ENCODE results near the gene CPD.
"Not testable (repeated sequence)": the region's sequence is repeated elsewhere in the genome, so short reads cannot be mapped to it uniquely, and the experiment has no call there.

The CPD gene

DNA sequence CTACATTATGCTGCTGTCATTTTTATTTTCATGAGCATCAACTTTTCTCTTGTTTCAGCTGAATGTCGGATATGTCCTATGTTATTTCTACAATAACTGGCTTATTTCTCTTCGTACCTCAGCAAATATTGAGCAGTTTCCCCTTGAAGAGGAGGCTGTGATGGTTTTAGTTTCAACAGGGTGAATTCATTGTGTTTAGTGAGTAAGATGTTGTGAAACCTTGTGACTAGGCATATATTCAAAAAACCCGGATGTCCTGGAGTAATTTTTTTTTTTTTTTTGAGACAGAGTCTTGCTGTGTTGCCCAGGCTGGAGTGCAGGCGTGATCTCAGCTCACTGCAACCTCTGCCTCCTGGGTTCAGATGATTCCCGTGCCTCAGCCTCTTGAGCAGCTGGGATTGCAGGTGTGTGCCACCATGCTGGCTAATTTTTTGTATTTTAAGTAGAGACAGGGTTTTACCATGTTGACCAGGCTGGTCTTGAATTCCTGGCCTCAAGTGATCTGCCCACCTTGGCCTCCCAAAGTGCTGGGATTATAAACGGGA, 11.1 kb downstream of the CPD start:
- 93% methylated on average over 6 of the region's 6 CpGs for WGBS
- Histone ChIP-seq H3K36me3 (ENCODE audit: insufficient read depth, low read length) (peaks cover 41% of the 10 kb centered on the region), H3K9me3 (ENCODE audit: insufficient read depth, low read depth, low read length) (no peaks in the 10 kb centered on the region), H3K27ac (ENCODE audit: low read depth, low read length) (no peak overlapping the region), H3K9ac (ENCODE audit: low read depth, low read length) (no peak overlapping the region), H3K27me3 (ENCODE audit: insufficient read depth, low read length) (no peaks in the 10 kb centered on the region), H3K4me1 (ENCODE audit: insufficient read depth, low read length) (peaks cover 5% of the 10 kb centered on the region; the same call in 1 of the 2 replicates), H3K4me3 (ENCODE audit: low read length) (no peak overlapping the region)

GRCh38 chr17:30391534-30391933, 12.8 kb downstream of the CPD start:
- Histone ChIP-seq H3K36me3 (ENCODE audit: insufficient read depth, low read length) (peaks cover 24% of the 10 kb centered on the region), H3K9me3 (ENCODE audit: insufficient read depth, low read depth, low read length) (no peaks in the 10 kb centered on the region), H3K4me3 (ENCODE audit: low read length) (no peak overlapping the region), H3K4me1 (ENCODE audit: insufficient read depth, low read length) (peaks cover 5% of the 10 kb centered on the region; the same call in 1 of the 2 replicates), H3K27me3 (ENCODE audit: insufficient read depth, low read length) (no peaks in the 10 kb centered on the region), H3K9ac (ENCODE audit: low read depth, low read length) (no peak overlapping the region), H3K27ac (ENCODE audit: low read depth, low read length) (no peak overlapping the region)
- 85% methylated on average over 2 of the region's 2 CpGs for WGBS

DNA sequence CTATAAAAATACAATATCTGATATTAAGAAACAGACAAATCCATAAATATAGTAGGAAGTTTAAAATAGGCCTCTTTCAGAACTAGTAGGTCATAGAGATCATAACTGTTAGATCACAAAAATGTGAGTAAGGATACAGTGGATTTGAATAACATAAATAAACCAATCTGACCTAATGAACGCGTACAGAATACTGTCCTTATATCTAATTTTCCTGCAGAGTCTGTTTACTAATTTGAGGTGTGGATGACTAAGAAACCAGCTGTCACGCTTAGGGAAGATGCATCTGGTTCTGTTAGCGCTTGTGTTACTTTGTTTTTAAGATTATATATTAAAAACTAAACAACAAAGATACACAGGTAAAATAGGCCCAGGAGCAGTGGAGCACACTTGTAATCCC, 14.8 kb downstream of the CPD start:
- 100% methylated on average over 4 of the region's 4 CpGs for WGBS
- no peak overlapping the region for H3K4me3 ChIP-seq (ENCODE audit: low read length)
- H3K27ac ChIP-seq (ENCODE audit: low read depth, low read length), result no peak overlapping the region
- H3K27me3 ChIP-seq (ENCODE audit: insufficient read depth, low read length), result no peaks in the 10 kb centered on the region
- H3K9me3 ChIP-seq (ENCODE audit: insufficient read depth, low read depth, low read length), result no peaks in the 10 kb centered on the region
- H3K36me3 ChIP-seq (ENCODE audit: insufficient read depth, low read length), result peaks cover 9% of the 10 kb centered on the region
- peaks cover 2% of the 10 kb centered on the region; the same call in 1 of the 2 replicates for H3K4me1 ChIP-seq (ENCODE audit: insufficient read depth, low read length)
- no peak overlapping the region for H3K9ac ChIP-seq (ENCODE audit: low read depth, low read length)

GRCh38 chr17:30393911-30394867, 15.5 kb downstream of the CPD start:
- Histone ChIP-seq H3K36me3 (ENCODE audit: insufficient read depth, low read length) (peaks cover 9% of the 10 kb centered on the region), H3K27me3 (ENCODE audit: insufficient read depth, low read length) (no peaks in the 10 kb centered on the region), H3K4me3 (ENCODE audit: low read length) (no peak overlapping the region), H3K9me3 (ENCODE audit: insufficient read depth, low read depth, low read length) (no peaks in the 10 kb centered on the region), H3K9ac (ENCODE audit: low read depth, low read length) (no peak overlapping the region), H3K4me1 (ENCODE audit: insufficient read depth, low read length) (no peaks in the 10 kb centered on the region), H3K27ac (ENCODE audit: low read depth, low read length) (no peak overlapping the region)
- 82% methylated on average over 5 of the region's 6 CpGs for WGBS

GRCh38 chr17:30395398-30396022, 16.8 kb downstream of the CPD start:
- no peak overlapping the region for H3K4me3 ChIP-seq (ENCODE audit: low read length)
- H3K9ac ChIP-seq (ENCODE audit: low read depth, low read length), result no peak overlapping the region
- no peaks in the 10 kb centered on the region for H3K9me3 ChIP-seq (ENCODE audit: insufficient read depth, low read depth, low read length)
- H3K27ac ChIP-seq (ENCODE audit: low read depth, low read length), result no peak overlapping the region
- no peaks in the 10 kb centered on the region for H3K4me1 ChIP-seq (ENCODE audit: insufficient read depth, low read length)
- peaks cover 9% of the 10 kb centered on the region for H3K36me3 ChIP-seq (ENCODE audit: insufficient read depth, low read length)
- H3K27me3 ChIP-seq (ENCODE audit: insufficient read depth, low read length), result no peaks in the 10 kb centered on the region
- 89% methylated on average over 2 of the region's 2 CpGs for WGBS

DNA sequence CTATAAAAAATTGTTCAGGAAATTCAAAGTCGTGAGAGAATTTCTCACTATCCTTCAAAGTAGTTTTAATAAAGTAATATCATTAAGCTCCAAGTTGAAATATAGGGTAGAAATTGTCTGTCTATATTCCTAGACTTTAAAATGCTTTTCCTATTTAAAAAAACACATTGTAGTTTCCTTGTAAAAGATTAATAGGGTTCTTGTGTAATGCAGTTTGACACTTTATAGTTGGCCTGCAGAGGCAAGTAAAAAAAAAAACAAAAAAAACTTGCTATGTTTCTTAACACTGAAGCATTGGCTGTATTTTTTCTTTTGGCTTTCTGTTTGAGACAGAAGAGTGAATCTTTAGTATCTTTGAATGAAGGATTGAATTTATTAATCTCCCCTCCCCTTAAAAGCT, 17.4 kb downstream of the CPD start:
- H3K4me3 ChIP-seq (ENCODE audit: low read length), result no peak overlapping the region
- WGBS, result no CpG with 5 or more reads among the region's 1 CpG

DNA sequence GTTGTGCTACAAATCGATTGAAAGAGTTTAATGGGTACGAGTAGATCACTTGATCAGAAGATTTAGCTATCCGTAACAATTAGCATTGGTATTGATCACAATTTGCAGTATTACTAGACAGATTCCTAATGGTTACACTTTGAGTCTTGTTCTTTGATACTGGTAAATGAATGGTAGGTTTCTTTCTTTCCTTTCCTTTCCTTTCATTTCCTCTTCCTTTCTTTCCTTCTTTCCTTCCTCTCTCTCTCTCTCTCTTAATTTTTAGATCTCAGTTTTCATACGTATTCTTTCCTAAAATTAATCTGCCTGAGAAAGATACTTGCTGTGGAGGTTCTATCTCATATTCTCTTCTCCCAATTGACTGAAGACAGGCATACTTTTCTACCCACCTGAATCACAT, 17.9 kb downstream of the CPD start:
- Histone ChIP-seq H3K27me3 (ENCODE audit: insufficient read depth, low read length) (no peaks in the 10 kb centered on the region), H3K4me1 (ENCODE audit: insufficient read depth, low read length) (no peaks in the 10 kb centered on the region), H3K9me3 (ENCODE audit: insufficient read depth, low read depth, low read length) (no peaks in the 10 kb centered on the region), H3K4me3 (ENCODE audit: low read length) (no peak overlapping the region), H3K27ac (ENCODE audit: low read depth, low read length) (no peak overlapping the region), H3K36me3 (ENCODE audit: insufficient read depth, low read length) (peaks cover 6% of the 10 kb centered on the region; the same call in 1 of the 2 replicates), H3K9ac (ENCODE audit: low read depth, low read length) (no peak overlapping the region)
- 87% methylated on average over 4 of the region's 4 CpGs for WGBS

More for the DNA sequence above, 17.4 kb downstream of the CPD start:
- Histone ChIP-seq H3K27ac (ENCODE audit: low read depth, low read length) (no peak overlapping the region), H3K27me3 (ENCODE audit: insufficient read depth, low read length) (no peaks in the 10 kb centered on the region), H3K36me3 (ENCODE audit: insufficient read depth, low read length) (peaks cover 9% of the 10 kb centered on the region), H3K4me1 (ENCODE audit: insufficient read depth, low read length) (no peaks in the 10 kb centered on the region), H3K9me3 (ENCODE audit: insufficient read depth, low read depth, low read length) (no peaks in the 10 kb centered on the region), H3K9ac (ENCODE audit: low read depth, low read length) (no peak overlapping the region)

DNA sequence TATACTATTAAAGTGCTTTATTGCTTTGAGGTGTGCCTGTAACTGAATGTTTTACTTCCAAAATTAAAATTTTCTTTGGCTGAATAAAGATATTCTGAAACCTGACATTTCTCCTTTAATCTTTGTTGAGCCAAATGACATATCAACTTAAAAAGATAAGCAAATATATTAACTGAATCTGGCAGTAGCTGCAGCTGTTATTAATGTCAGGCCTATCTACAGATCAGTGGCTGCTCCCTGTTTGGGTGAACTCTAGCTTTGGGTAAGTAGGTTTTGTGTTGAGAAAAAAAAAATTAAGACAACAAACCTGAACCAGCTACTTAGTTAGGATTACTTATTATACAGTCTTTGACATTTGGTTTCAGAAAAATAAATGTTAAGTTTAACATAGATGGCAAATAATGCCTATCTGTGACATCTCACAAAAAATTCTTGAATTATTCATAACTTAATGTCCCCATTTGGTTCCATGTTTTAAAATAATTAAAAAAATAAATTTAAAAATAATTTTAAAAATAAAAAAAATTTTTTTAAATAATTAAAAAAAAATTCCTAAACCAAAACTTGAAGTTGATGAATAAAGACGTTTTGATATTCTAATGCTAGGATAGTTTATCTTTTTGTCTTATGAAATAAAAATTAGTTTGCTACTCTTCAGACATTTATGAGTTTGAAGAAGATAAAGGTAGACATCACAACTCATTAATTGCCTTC, 19.8 kb downstream of the CPD start:
- no peak overlapping the region for H3K9ac ChIP-seq (ENCODE audit: low read depth, low read length)
- no peak overlapping the region for H3K27ac ChIP-seq (ENCODE audit: low read depth, low read length)
- H3K9me3 ChIP-seq (ENCODE audit: insufficient read depth, low read depth, low read length), result no peaks in the 10 kb centered on the region
- WGBS, result 80% methylated on average over 1 of the region's 1 CpG
- H3K4me1 ChIP-seq (ENCODE audit: insufficient read depth, low read length), result no peaks in the 10 kb centered on the region
- no peaks in the 10 kb centered on the region for H3K27me3 ChIP-seq (ENCODE audit: insufficient read depth, low read length)
- no peak overlapping the region for H3K4me3 ChIP-seq (ENCODE audit: low read length)
- no peaks in the 10 kb centered on the region for H3K36me3 ChIP-seq (ENCODE audit: insufficient read depth, low read length)

- Histone ChIP-seq H3K4me1 (ENCODE audit: insufficient read depth, low read length) (peaks cover 24% of the 10 kb centered on the region), H3K27ac (ENCODE audit: low read depth, low read length) (no peak overlapping the region), H3K9ac (ENCODE audit: low read depth, low read length) (no peak overlapping the region), H3K4me3 (ENCODE audit: low read length) (no peak overlapping the region), H3K27me3 (ENCODE audit: insufficient read depth, low read length) (no peaks in the 10 kb centered on the region), H3K36me3 (ENCODE audit: insufficient read depth, low read length) (no peaks in the 10 kb centered on the region), H3K9me3 (ENCODE audit: insufficient read depth, low read depth, low read length) (no peaks in the 10 kb centered on the region)
- 95% methylated on average over 1 of the region's 1 CpG for WGBS
These were observed 22.4 kb downstream of the CPD start for GRCh38 chr17:30401097-30401496.

GRCh38 chr17:30405161-30405560, 26.4 kb downstream of the CPD start:
- Histone ChIP-seq H3K36me3 (ENCODE audit: insufficient read depth, low read length) (no peaks in the 10 kb centered on the region), H3K27me3 (ENCODE audit: insufficient read depth, low read length) (no peaks in the 10 kb centered on the region), H3K27ac (ENCODE audit: low read depth, low read length) (peak overlapping the region; percentile 63), H3K4me3 (ENCODE audit: low read length) (peak overlapping the region; percentile 1; the same call in 1 of the 2 replicates), H3K9ac (ENCODE audit: low read depth, low read length) (peak overlapping the region; percentile 0; the same call in 1 of the 2 replicates), H3K9me3 (ENCODE audit: insufficient read depth, low read depth, low read length) (no peaks in the 10 kb centered on the region), H3K4me1 (ENCODE audit: insufficient read depth, low read length) (peaks cover 29% of the 10 kb centered on the region)

DNA sequence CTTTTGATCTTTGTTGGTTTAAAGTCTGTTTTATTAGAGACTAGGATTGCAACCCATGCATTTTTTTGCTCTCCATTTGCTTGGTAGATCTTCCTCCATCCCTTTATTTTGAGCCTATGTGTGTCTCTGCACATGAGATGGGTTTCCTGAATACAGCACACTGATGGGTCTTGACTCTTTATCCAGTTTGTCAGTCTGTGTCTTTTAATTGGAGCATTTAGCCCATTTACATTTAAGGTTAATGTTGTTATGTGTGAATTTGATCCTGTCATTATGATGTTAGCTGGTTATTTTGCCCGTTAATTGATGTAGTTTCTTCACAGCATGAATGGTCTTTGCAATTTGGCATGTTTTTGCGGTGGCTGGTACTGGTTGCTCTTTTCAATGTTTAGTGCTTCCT, 31.9 kb downstream of the CPD start:
- WGBS, result 90% methylated on average over 2 of the region's 2 CpGs
- H3K4me3 ChIP-seq (ENCODE audit: low read length); H3K4me1 ChIP-seq (ENCODE audit: insufficient read depth, low read length); H3K27ac ChIP-seq (ENCODE audit: low read depth, low read length); H3K36me3 ChIP-seq (ENCODE audit: insufficient read depth, low read length); H3K9ac ChIP-seq (ENCODE audit: low read depth, low read length); H3K9me3 ChIP-seq (ENCODE audit: insufficient read depth, low read depth, low read length); H3K27me3 ChIP-seq (ENCODE audit: insufficient read depth, low read length): not testable (repeated sequence)

Data from HUES64 (cell line).